ENCODE data around the gene KIR2DL4.

DNA sequence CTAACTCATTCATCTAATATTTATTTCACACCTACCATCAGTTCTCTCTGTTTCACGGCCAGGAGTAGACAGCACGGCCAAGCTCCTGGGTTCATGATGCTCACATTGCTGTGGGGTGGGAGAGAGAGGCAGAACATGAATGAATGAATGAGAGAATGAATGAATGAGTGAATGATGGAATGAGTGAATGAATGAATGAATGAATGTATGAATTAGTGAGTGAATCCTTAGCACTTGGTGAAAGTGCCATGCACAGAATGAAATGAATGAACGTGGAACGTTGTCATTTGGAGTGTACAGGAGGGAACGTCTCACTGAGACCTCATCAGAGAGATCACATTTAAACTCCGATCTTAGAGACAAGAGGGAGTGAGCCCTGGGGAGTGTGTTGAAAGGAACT, 11.9 kb upstream of the KIR2DL4 start:
- TF ChIP-seq CTCF (IDR thresholded peaks at IDR 0.05; ENCODE audit: extremely low read depth in 1 of 2, insufficient read depth in 1 of 2, low read depth in 1 of 2, low read length in 2 of 2) (no peak), GATA2 (IDR thresholded peaks at IDR 0.05; ENCODE audit: insufficient read depth, insufficient read length, low read depth, low read length) (no peak)

Measured in endothelial cell of umbilical vein (primary cell).